K562 (cell line): ENCODE measurements around the gene ATL2. TPM values are rescaled to one million over a fixed set of nuclear protein-coding genes. Genes with fewer than 3 reads are reported as not detected.

Experiments
- NFIC ChIP-seq: fragments of 450-650 bp; IDR thresholded peaks from 2 replicates; pipeline ENCODE4 v1.6.1; 2017; ENCODE audit warnings: mild to moderate bottlenecking, inconsistent platforms
- PML ChIP-seq: IDR thresholded peaks from 2 replicates; pipeline ENCODE4 v1.6.1; 2012; ENCODE audit warnings: low read length, inconsistent platforms
- polyA plus RNA-seq, 8 experiments: library from polyadenylated mRNA; depleted of rRNA in 4 of 8; stranded (reverse) in 5 of 8; unstranded in 3 of 8; fragments of >200 nt; fragmentation: Nextera tagmentation in 2 of 8; fragmentation: Illumina TruSeq in 1 of 8; extraction: Ambion mirVana in 2 of 8; extraction: Trizol in 1 of 8; gene quantifications; 2 replicates each; pipeline versions ENCODE4 v1.2.1 to v1.2.3, GENCODE V29; 2011 to 2014; ENCODE audit warnings: inconsistent platforms in 1 of 8, missing spikeins in 1 of 8
- total RNA-seq, 7 experiments: library from RNA; depleted of rRNA in 6 of 7; stranded (reverse); fragments of >200 nt in 6 of 7; fragmentation: Illumina TruSeq in 2 of 7; extraction: Trizol in 2 of 7; gene quantifications; 2 replicates each; pipeline versions ENCODE4 v1.2.1 to v1.2.3, GENCODE V29; 2011 to 2021; ENCODE audit warnings: low replicate concordance in 1 of 7
- TF ChIP-seq, protein P1 (sequence below): fragments of 450-650 bp; IDR thresholded peaks from 2 replicates; pipeline ENCODE4 v1.6.1; 2016
- TF ChIP-seq, protein P2 (sequence below): fragments of 200-600 bp; sonication (generic); IDR thresholded peaks from one replicate; pipeline ENCODE4 v1.6.1; 2012; ENCODE audit warnings: mild to moderate bottlenecking, low read depth, low read length, inconsistent platforms

The ATL2 gene
- total and polyA plus RNA-seq, 9 of the 15 experiments (the other 6 are each of a cell fraction or from before 2014, with no cell fraction given) = 12.0 to 80.8 (median 70.2) TPM

DNA sequence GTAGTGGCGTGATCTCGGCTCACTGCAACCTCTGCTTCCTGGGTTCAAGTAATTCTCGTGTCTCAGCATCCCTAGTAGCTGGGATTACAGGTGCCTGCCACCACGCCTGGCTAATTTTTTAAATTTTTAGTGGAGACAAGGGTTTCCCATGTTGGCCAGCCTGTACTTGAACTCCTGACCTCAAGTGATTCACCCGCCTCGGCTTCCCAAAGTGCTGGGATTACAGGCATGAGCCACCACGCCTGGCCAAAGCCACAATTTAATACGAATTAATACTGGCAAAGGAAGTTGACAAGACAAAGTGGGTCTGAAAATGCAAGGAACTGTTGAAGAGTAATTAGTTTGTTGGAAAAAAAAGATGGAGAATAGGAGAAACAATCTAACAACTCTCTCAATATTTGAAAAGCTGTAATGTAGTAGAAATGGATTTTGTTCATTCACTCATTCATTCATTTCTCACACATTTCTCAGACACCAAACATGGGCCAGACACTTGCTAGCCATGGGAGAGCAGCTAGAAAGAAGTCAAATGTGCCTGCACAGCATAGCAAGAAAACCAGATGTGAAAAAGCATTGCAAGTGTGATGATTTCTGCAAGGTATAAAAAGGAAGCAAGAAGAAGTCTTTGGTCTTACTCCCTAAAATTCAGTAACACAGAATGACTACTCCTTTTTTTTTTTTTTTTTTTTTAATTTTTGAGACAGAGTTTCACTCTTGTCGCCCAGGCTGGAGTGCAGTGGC is 39.4 kb upstream of the ATL2 start (continued):
- TF ChIP-seq, protein P1, sequence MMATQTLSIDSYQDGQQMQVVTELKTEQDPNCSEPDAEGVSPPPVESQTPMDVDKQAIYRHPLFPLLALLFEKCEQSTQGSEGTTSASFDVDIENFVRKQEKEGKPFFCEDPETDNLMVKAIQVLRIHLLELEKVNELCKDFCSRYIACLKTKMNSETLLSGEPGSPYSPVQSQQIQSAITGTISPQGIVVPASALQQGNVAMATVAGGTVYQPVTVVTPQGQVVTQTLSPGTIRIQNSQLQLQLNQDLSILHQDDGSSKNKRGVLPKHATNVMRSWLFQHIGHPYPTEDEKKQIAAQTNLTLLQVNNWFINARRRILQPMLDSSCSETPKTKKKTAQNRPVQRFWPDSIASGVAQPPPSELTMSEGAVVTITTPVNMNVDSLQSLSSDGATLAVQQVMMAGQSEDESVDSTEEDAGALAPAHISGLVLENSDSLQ = no peak
- no peak for TF ChIP-seq PML
- TF ChIP-seq, protein P2, sequence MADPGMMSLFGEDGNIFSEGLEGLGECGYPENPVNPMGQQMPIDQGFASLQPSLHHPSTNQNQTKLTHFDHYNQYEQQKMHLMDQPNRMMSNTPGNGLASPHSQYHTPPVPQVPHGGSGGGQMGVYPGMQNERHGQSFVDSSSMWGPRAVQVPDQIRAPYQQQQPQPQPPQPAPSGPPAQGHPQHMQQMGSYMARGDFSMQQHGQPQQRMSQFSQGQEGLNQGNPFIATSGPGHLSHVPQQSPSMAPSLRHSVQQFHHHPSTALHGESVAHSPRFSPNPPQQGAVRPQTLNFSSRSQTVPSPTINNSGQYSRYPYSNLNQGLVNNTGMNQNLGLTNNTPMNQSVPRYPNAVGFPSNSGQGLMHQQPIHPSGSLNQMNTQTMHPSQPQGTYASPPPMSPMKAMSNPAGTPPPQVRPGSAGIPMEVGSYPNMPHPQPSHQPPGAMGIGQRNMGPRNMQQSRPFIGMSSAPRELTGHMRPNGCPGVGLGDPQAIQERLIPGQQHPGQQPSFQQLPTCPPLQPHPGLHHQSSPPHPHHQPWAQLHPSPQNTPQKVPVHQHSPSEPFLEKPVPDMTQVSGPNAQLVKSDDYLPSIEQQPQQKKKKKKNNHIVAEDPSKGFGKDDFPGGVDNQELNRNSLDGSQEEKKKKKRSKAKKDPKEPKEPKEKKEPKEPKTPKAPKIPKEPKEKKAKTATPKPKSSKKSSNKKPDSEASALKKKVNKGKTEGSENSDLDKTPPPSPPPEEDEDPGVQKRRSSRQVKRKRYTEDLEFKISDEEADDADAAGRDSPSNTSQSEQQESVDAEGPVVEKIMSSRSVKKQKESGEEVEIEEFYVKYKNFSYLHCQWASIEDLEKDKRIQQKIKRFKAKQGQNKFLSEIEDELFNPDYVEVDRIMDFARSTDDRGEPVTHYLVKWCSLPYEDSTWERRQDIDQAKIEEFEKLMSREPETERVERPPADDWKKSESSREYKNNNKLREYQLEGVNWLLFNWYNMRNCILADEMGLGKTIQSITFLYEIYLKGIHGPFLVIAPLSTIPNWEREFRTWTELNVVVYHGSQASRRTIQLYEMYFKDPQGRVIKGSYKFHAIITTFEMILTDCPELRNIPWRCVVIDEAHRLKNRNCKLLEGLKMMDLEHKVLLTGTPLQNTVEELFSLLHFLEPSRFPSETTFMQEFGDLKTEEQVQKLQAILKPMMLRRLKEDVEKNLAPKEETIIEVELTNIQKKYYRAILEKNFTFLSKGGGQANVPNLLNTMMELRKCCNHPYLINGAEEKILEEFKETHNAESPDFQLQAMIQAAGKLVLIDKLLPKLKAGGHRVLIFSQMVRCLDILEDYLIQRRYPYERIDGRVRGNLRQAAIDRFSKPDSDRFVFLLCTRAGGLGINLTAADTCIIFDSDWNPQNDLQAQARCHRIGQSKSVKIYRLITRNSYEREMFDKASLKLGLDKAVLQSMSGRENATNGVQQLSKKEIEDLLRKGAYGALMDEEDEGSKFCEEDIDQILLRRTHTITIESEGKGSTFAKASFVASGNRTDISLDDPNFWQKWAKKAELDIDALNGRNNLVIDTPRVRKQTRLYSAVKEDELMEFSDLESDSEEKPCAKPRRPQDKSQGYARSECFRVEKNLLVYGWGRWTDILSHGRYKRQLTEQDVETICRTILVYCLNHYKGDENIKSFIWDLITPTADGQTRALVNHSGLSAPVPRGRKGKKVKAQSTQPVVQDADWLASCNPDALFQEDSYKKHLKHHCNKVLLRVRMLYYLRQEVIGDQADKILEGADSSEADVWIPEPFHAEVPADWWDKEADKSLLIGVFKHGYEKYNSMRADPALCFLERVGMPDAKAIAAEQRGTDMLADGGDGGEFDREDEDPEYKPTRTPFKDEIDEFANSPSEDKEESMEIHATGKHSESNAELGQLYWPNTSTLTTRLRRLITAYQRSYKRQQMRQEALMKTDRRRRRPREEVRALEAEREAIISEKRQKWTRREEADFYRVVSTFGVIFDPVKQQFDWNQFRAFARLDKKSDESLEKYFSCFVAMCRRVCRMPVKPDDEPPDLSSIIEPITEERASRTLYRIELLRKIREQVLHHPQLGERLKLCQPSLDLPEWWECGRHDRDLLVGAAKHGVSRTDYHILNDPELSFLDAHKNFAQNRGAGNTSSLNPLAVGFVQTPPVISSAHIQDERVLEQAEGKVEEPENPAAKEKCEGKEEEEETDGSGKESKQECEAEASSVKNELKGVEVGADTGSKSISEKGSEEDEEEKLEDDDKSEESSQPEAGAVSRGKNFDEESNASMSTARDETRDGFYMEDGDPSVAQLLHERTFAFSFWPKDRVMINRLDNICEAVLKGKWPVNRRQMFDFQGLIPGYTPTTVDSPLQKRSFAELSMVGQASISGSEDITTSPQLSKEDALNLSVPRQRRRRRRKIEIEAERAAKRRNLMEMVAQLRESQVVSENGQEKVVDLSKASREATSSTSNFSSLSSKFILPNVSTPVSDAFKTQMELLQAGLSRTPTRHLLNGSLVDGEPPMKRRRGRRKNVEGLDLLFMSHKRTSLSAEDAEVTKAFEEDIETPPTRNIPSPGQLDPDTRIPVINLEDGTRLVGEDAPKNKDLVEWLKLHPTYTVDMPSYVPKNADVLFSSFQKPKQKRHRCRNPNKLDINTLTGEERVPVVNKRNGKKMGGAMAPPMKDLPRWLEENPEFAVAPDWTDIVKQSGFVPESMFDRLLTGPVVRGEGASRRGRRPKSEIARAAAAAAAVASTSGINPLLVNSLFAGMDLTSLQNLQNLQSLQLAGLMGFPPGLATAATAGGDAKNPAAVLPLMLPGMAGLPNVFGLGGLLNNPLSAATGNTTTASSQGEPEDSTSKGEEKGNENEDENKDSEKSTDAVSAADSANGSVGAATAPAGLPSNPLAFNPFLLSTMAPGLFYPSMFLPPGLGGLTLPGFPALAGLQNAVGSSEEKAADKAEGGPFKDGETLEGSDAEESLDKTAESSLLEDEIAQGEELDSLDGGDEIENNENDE = no peak
- TF ChIP-seq NFIC = no peak
- TF ChIP-seq, all 486 proteins: peak for 0
